Measurements from ENCODE around the gene TMEM260.

Gene TMEM260

GRCh38 chr14:56549721-56550120, 29.9 kb upstream of the TMEM260 start:
- DNase-seq (ENCODE audit: low spot score) (no peak), ATAC-seq (ENCODE audit: low read depth) (no peak)
- no peak overlapping the region for H3K4me3 ChIP-seq (ENCODE audit: severe bottlenecking)
- no peak overlapping the region for H3K27ac ChIP-seq (ENCODE audit: poor library complexity, severe bottlenecking)
- no peak for TF ChIP-seq CTCF (IDR thresholded peaks at IDR 0.05; ENCODE audit: poor library complexity, severe bottlenecking)
- H3K27me3 ChIP-seq (ENCODE audit: insufficient read depth, poor library complexity, severe bottlenecking), result peaks cover 16% of the 10 kb centered on the region
- H3K36me3 ChIP-seq (ENCODE audit: low read depth), result no peaks in the 10 kb centered on the region
- no peaks in the 10 kb centered on the region for H3K4me1 ChIP-seq (ENCODE audit: insufficient read depth, poor library complexity, severe bottlenecking)
- H3K9me3 ChIP-seq (ENCODE audit: severe bottlenecking), result no peaks in the 10 kb centered on the region

GRCh38 chr14:56552615-56553014, 27.0 kb upstream of the TMEM260 start:
- Histone ChIP-seq H3K36me3 (ENCODE audit: low read depth) (no peaks in the 10 kb centered on the region), H3K9me3 (ENCODE audit: severe bottlenecking) (no peaks in the 10 kb centered on the region), H3K27ac (ENCODE audit: poor library complexity, severe bottlenecking) (no peak overlapping the region), H3K4me1 (ENCODE audit: insufficient read depth, poor library complexity, severe bottlenecking) (no peaks in the 10 kb centered on the region), H3K27me3 (ENCODE audit: insufficient read depth, poor library complexity, severe bottlenecking) (peaks cover 20% of the 10 kb centered on the region), H3K4me3 (ENCODE audit: severe bottlenecking) (no peak overlapping the region)
- DNase-seq (ENCODE audit: low spot score) (no peak), ATAC-seq (ENCODE audit: low read depth) (peak; percentile 28; the same call in 1 of the 3 replicates)
- no peak for TF ChIP-seq CTCF (IDR thresholded peaks at IDR 0.05; ENCODE audit: poor library complexity, severe bottlenecking)

GRCh38 chr14:56554301-56554700, 25.3 kb upstream of the TMEM260 start:
- H3K9me3 ChIP-seq (ENCODE audit: severe bottlenecking), result no peaks in the 10 kb centered on the region
- H3K4me1 ChIP-seq (ENCODE audit: insufficient read depth, poor library complexity, severe bottlenecking), result no peaks in the 10 kb centered on the region
- no peak for TF ChIP-seq CTCF (IDR thresholded peaks at IDR 0.05; ENCODE audit: poor library complexity, severe bottlenecking)
- H3K27me3 ChIP-seq (ENCODE audit: insufficient read depth, poor library complexity, severe bottlenecking), result peaks cover 13% of the 10 kb centered on the region
- no peaks in the 10 kb centered on the region for H3K36me3 ChIP-seq (ENCODE audit: low read depth)
- ATAC-seq (ENCODE audit: low read depth), result no peak
- H3K27ac ChIP-seq (ENCODE audit: poor library complexity, severe bottlenecking), result no peak overlapping the region
- DNase-seq (ENCODE audit: low spot score), result no peak
- H3K4me3 ChIP-seq (ENCODE audit: severe bottlenecking), result no peak overlapping the region

GRCh38 chr14:56555921-56556570, 23.6 kb upstream of the TMEM260 start:
- Histone ChIP-seq H3K4me1 (ENCODE audit: insufficient read depth, poor library complexity, severe bottlenecking) (no peaks in the 10 kb centered on the region), H3K27me3 (ENCODE audit: insufficient read depth, poor library complexity, severe bottlenecking) (peaks cover 13% of the 10 kb centered on the region), H3K9me3 (ENCODE audit: severe bottlenecking) (no peaks in the 10 kb centered on the region), H3K36me3 (ENCODE audit: low read depth) (no peaks in the 10 kb centered on the region), H3K4me3 (ENCODE audit: severe bottlenecking) (no peak overlapping the region), H3K27ac (ENCODE audit: poor library complexity, severe bottlenecking) (no peak overlapping the region)
- DNase-seq (ENCODE audit: low spot score) (no peak), ATAC-seq (ENCODE audit: low read depth) (peak; percentile 74)
- peak; percentile 89 for TF ChIP-seq CTCF (IDR thresholded peaks at IDR 0.05; ENCODE audit: poor library complexity, severe bottlenecking)

GRCh38 chr14:56559182-56559581, 20.4 kb upstream of the TMEM260 start:
- no peak for TF ChIP-seq CTCF (IDR thresholded peaks at IDR 0.05; ENCODE audit: poor library complexity, severe bottlenecking)
- no peak for ATAC-seq (ENCODE audit: low read depth)
- Histone ChIP-seq H3K9me3 (ENCODE audit: severe bottlenecking) (no peaks in the 10 kb centered on the region), H3K4me1 (ENCODE audit: insufficient read depth, poor library complexity, severe bottlenecking) (no peaks in the 10 kb centered on the region), H3K4me3 (ENCODE audit: severe bottlenecking) (no peak overlapping the region), H3K27me3 (ENCODE audit: insufficient read depth, poor library complexity, severe bottlenecking) (peaks cover 8% of the 10 kb centered on the region), H3K36me3 (ENCODE audit: low read depth) (no peaks in the 10 kb centered on the region), H3K27ac (ENCODE audit: poor library complexity, severe bottlenecking) (no peak overlapping the region)
- DNase-seq (ENCODE audit: low spot score), result no peak
